IMR-90 (cell line): ENCODE data around the gene LRRC61.

Experiments
- CEBPB ChIP-seq: IDR thresholded peaks from 2 replicates; pipeline ENCODE4 v1.6.1; 2012; ENCODE audit warnings: low read depth, low read length, improper control_type of control experiment
- CHD1 ChIP-seq: IDR thresholded peaks from 2 replicates; pipeline ENCODE4 v1.6.1; 2012; ENCODE audit warnings: low read depth, low read length, improper control_type of control experiment
- MAZ ChIP-seq: IDR thresholded peaks from 2 replicates; pipeline ENCODE4 v1.6.1; 2012; ENCODE audit warnings: low read depth, mild to moderate bottlenecking, low read length, improper control_type of control experiment, moderate library complexity, borderline replicate concordance
- MXI1 ChIP-seq: IDR thresholded peaks from 2 replicates; pipeline ENCODE4 v1.6.1; 2012; ENCODE audit warnings: low read depth, mild to moderate bottlenecking, low read length, moderate library complexity, borderline replicate concordance
- NFE2L2 ChIP-seq: fragments of 150-350 bp; IDR thresholded peaks from 2 replicates; pipeline ENCODE4 v1.6.1; 2016; ENCODE audit warnings: low read depth, mild to moderate bottlenecking, low read length
- POLR2A ChIP-seq: IDR thresholded peaks from 2 replicates; pipeline ENCODE4 v1.6.1; 2012; ENCODE audit warnings: mild to moderate bottlenecking, low read depth, low read length
- RAD21 ChIP-seq: IDR thresholded peaks from 2 replicates; pipeline ENCODE4 v1.6.1; 2012; ENCODE audit warnings: low read length, improper control_type of control experiment
- SMC3 ChIP-seq: fragments of 150-350 bp; IDR thresholded peaks from 2 replicates; pipeline ENCODE4 v1.6.1; 2016; ENCODE audit warnings: low read depth, mild to moderate bottlenecking, antibody characterized with exemption, low read length, moderate library complexity
- TF ChIP-seq, protein P1 (sequence below): conservative IDR thresholded peaks from 2 replicates; pipeline ENCODE4 v1.5.1; 2012; ENCODE audit warnings: mild to moderate bottlenecking, low read depth, low read length, improper control_type of control experiment
- TF ChIP-seq, protein P2 (sequence below): fragments of 150-350 bp; IDR thresholded peaks from 2 replicates; pipeline ENCODE4 v1.6.1; 2017; ENCODE audit warnings: mild to moderate bottlenecking, antibody characterized with exemption, low read length, low read depth
- TF ChIP-seq, protein P3 (sequence below): fragments of 150-350 bp; IDR thresholded peaks from 2 replicates; pipeline ENCODE4 v1.6.1; 2016; ENCODE audit warnings: low read depth, mild to moderate bottlenecking, low read length, moderate library complexity, borderline replicate concordance

DNA sequence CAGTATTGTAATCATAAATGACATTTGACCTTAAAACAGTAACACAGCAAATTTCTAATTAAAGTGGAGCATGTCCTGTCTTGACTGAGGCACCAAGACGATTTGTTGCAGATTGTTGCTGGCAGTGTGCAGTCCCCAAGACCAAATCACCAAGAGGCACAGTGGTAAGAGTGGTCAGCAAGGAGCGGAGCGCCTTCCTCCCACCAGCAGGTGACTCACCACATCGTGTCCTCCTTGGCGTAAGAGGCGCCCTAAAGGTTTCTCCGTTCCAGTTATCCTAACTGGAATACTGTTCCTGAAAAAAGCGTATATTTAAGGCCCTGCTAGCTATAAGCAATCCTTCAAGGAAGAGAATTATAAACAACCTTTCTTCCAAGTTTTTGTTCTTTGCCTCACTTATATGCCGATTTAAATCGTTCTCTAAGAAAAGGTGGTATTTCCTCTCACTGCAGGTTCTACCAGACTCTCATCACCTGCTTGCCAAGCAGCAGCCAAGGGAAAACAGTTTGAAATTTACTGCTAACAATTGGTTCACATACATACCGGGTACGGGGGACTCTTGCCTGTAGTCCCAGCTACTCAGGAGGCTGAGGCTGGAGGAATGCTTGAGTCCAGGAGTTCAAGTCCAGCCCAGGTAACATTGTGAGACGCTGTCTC, 34.7 kb downstream of the LRRC61 start:
- TF ChIP-seq, protein P1, sequence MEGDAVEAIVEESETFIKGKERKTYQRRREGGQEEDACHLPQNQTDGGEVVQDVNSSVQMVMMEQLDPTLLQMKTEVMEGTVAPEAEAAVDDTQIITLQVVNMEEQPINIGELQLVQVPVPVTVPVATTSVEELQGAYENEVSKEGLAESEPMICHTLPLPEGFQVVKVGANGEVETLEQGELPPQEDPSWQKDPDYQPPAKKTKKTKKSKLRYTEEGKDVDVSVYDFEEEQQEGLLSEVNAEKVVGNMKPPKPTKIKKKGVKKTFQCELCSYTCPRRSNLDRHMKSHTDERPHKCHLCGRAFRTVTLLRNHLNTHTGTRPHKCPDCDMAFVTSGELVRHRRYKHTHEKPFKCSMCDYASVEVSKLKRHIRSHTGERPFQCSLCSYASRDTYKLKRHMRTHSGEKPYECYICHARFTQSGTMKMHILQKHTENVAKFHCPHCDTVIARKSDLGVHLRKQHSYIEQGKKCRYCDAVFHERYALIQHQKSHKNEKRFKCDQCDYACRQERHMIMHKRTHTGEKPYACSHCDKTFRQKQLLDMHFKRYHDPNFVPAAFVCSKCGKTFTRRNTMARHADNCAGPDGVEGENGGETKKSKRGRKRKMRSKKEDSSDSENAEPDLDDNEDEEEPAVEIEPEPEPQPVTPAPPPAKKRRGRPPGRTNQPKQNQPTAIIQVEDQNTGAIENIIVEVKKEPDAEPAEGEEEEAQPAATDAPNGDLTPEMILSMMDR: no peak
- TF ChIP-seq, protein P2, sequence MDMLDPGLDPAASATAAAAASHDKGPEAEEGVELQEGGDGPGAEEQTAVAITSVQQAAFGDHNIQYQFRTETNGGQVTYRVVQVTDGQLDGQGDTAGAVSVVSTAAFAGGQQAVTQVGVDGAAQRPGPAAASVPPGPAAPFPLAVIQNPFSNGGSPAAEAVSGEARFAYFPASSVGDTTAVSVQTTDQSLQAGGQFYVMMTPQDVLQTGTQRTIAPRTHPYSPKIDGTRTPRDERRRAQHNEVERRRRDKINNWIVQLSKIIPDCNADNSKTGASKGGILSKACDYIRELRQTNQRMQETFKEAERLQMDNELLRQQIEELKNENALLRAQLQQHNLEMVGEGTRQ: no peak
- TF ChIP-seq RAD21 (no peak), MXI1 (no peak), POLR2A (no peak), SMC3 (no peak), CEBPB (no peak), CHD1 (no peak), MAZ (no peak), NFE2L2 (no peak)
- TF ChIP-seq, protein P3, sequence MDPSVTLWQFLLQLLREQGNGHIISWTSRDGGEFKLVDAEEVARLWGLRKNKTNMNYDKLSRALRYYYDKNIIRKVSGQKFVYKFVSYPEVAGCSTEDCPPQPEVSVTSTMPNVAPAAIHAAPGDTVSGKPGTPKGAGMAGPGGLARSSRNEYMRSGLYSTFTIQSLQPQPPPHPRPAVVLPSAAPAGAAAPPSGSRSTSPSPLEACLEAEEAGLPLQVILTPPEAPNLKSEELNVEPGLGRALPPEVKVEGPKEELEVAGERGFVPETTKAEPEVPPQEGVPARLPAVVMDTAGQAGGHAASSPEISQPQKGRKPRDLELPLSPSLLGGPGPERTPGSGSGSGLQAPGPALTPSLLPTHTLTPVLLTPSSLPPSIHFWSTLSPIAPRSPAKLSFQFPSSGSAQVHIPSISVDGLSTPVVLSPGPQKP: no peak
